A549 (cell line): ENCODE data around the gene ANTXR1. TPM values are rescaled to one million over a fixed set of nuclear protein-coding genes. Genes with fewer than 3 reads are reported as not detected.
A peak's percentile ranks its signal among the peaks of the same experiment; 100 is the strongest.

Experiments used
- ATAC-seq, 2 experiments: fragments of 200-7000 bp in 1 of 2; fragments of >200 bp in 1 of 2; cut with Nextera tagmentation in 1 of 2; cut with Tn5 transposase in 1 of 2; 3 replicates each; pipeline versions ENCODE4 v1.8.0 to v1.9.1; 2018 to 2020; ENCODE audit warnings: mild to moderate bottlenecking in 1 of 2, moderate library complexity in 1 of 2
- CTCF ChIA-PET: fragments of 300-600 bp; sonication (Branson Sonifier 250); formaldehyde crosslinking; extraction: SDS; loops from one replicate; lab custom pipeline; 2021; ENCODE audit warnings: antibody characterized with exemption, inconsistent platforms; lab: Yijun Ruan, JAX
- POLR2A ChIA-PET: fragments of 350-600 bp; formaldehyde crosslinking; extraction: SDS; loops from one replicate; lab custom pipeline; 2021; ENCODE audit warnings: antibody characterized with exemption, inconsistent platforms; lab: Yijun Ruan, JAX
- DNase-seq, 2 experiments: peaks; one replicate each; pipeline versions ENCODE4 v3.0.0 to v3.0.0-alpha.2; 2011 to 2016; ENCODE audit warnings: low read depth in 1 of 2, low spot score in 1 of 2
- FAIRE-seq: peaks from 2 replicates; lab custom pipeline; 2011; peaks lifted over from hg19 to GRCh38; lab: Jason Lieb, UNC
- H3K27ac ChIP-seq, 2 experiments: fragments of >200 bp; sonication (Bioruptor Twin); formaldehyde crosslinking; 3 replicates each; pipeline ENCODE4 v1.5.1; 2016 to 2017
- H3K4me1 ChIP-seq: fragments of >200 bp; sonication (Bioruptor Twin); formaldehyde crosslinking; 3 replicates; pipeline ENCODE4 v1.6.1; 2016
- H3K4me2 ChIP-seq: fragments of >200 bp; sonication (Bioruptor Twin); formaldehyde crosslinking; 3 replicates; pipeline ENCODE4 v1.6.1; 2016
- H3K4me3 ChIP-seq: fragments of >200 bp; sonication (Bioruptor Twin); formaldehyde crosslinking; 3 replicates; pipeline ENCODE4 v1.5.1; 2016
- H3K9me3 ChIP-seq: fragments of >200 bp; sonication (Bioruptor Twin); formaldehyde crosslinking; 3 replicates; pipeline ENCODE4 v1.6.1; 2016
- BHLHE40 ChIP-seq: IDR thresholded peaks from 2 replicates; pipeline ENCODE4 v1.6.1; 2012; ENCODE audit warnings: low read depth, low read length, inconsistent platforms
- CBX8 ChIP-seq: fragments of 200-600 bp; sonication (generic); IDR thresholded peaks from 2 replicates; pipeline ENCODE4 v1.6.1; 2016
- CHD4 ChIP-seq: fragments of 200-600 bp; sonication (generic); IDR thresholded peaks from 2 replicates; pipeline ENCODE4 v1.6.1; 2016; ENCODE audit warnings: antibody characterized with exemption, mild to moderate bottlenecking, borderline replicate concordance
- FOSB ChIP-seq: fragments of 250-450 bp; sonication (Bioruptor Pico); IDR thresholded peaks from 2 replicates; pipeline ENCODE4 v1.5.0; 2020; ENCODE audit warnings: mild to moderate bottlenecking, moderate library complexity
- HDAC2 ChIP-seq: fragments of 200-600 bp; sonication (generic); IDR thresholded peaks from 2 replicates; pipeline ENCODE4 v1.6.1; 2016
- HOXB5 ChIP-seq: fragments of 250-450 bp; sonication (Bioruptor Pico); IDR thresholded peaks from 2 replicates; pipeline ENCODE4 v1.5.0; 2020; ENCODE audit warnings: mild to moderate bottlenecking, moderate library complexity
- JUN ChIP-seq, 2 experiments: fragments of >200 bp; sonication (Bioruptor Twin); formaldehyde crosslinking; IDR thresholded peaks; 2 replicates in 1 of 2; 3 replicates in 1 of 2; pipeline ENCODE4 v1.6.1; 2016 to 2017
- KDM1A ChIP-seq: fragments of 200-600 bp; sonication (generic); IDR thresholded peaks from 2 replicates; pipeline ENCODE4 v1.6.1; 2016; ENCODE audit warnings: low read depth, mild to moderate bottlenecking
- KDM5A ChIP-seq: fragments of 200-600 bp; sonication (generic); IDR thresholded peaks from 2 replicates; pipeline ENCODE4 v1.6.1; 2016; ENCODE audit warnings: antibody characterized with exemption, mild to moderate bottlenecking
- MAFK ChIP-seq: fragments of 450-650 bp; IDR thresholded peaks from 2 replicates; pipeline ENCODE4 v1.6.1; 2014; ENCODE audit not compliant: partially characterized antibody
- MAZ ChIP-seq: fragments of 150-350 bp; IDR thresholded peaks from 2 replicates; pipeline ENCODE4 v1.6.1; 2014; ENCODE audit warnings: antibody characterized with exemption, low read depth, low read length, borderline replicate concordance
- NFE2L2 ChIP-seq: fragments of 150-350 bp; conservative IDR thresholded peaks from 2 replicates; pipeline ENCODE4 v1.6.1; 2014; ENCODE audit warnings: low read length
- NR3C1 ChIP-seq: fragments of >200 bp; sonication (Bioruptor Twin); formaldehyde crosslinking; IDR thresholded peaks from 3 replicates; pipeline ENCODE4 v1.6.1; 2017
- RARB ChIP-seq: fragments of 250-450 bp; sonication (Bioruptor Pico); IDR thresholded peaks from 2 replicates; pipeline ENCODE4 v1.8.0; 2021; ENCODE audit warnings: mild to moderate bottlenecking, moderate library complexity
- RCOR1 ChIP-seq: fragments of 150-350 bp; IDR thresholded peaks from 2 replicates; pipeline ENCODE4 v1.6.1; 2014; ENCODE audit warnings: antibody characterized with exemption, low read length, low read depth
- SREBF2 ChIP-seq: fragments of 450-650 bp; IDR thresholded peaks from 2 replicates; pipeline ENCODE4 v1.6.1; 2014; ENCODE audit warnings: mild to moderate bottlenecking, moderate library complexity
- TFCP2L1 ChIP-seq: fragments of 250-450 bp; sonication (Bioruptor Pico); IDR thresholded peaks from 2 replicates; pipeline ENCODE4 v1.5.0; 2021; ENCODE audit warnings: mild to moderate bottlenecking
- ZC3H11A ChIP-seq: fragments of 450-650 bp; IDR thresholded peaks from 2 replicates; pipeline ENCODE4 v1.6.1; 2014; ENCODE audit warnings: antibody characterized with exemption, mild to moderate bottlenecking
- ZFP36 ChIP-seq: fragments of 450-650 bp; IDR thresholded peaks from 2 replicates; pipeline ENCODE4 v1.6.1; 2014; ENCODE audit warnings: borderline replicate concordance; ENCODE audit not compliant: partially characterized antibody
- WGBS: methylation state at CpG from one replicate; pipeline ENCODE4 v1.1.6; 2017; ENCODE audit errors: missing lambda C conversion rate; 5-methylcytosine and 5-hydroxymethylcytosine counted together
- polyA plus RNA-seq, 4 experiments: library from polyadenylated mRNA; depleted of rRNA in 3 of 4; stranded (reverse); fragments of >200 nt; fragmentation: RNase III in 1 of 4; extraction: RNeasy Plus Mini Kit Qiagen cat#74134 plus additional on column Dnase treatment in 1 of 4; gene quantifications; 2 replicates in 3 of 4; 3 replicates in 1 of 4; pipeline ENCODE4 v1.2.3, GENCODE V29; 2011 to 2017
- TF ChIP-seq, protein P1 (sequence below): fragments of >200 bp; sonication (Bioruptor Twin); formaldehyde crosslinking; IDR thresholded peaks from 3 replicates; pipeline ENCODE4 v1.5.1; 2016
- TF ChIP-seq, protein P2 (sequence below): IDR thresholded peaks from 2 replicates; pipeline ENCODE4 v1.6.1; 2012; ENCODE audit warnings: low read depth, borderline replicate concordance
- TF ChIP-seq, protein P3 (sequence below): fragments of 450-650 bp; IDR thresholded peaks from 2 replicates; pipeline ENCODE4 v1.6.1; 2014; ENCODE audit warnings: antibody characterized with exemption
- TF ChIP-seq, protein P4 (sequence below): fragments of 200-600 bp; sonication (generic); IDR thresholded peaks from 2 replicates; pipeline ENCODE4 v1.6.1; 2016; ENCODE audit warnings: antibody characterized with exemption, mild to moderate bottlenecking, moderate library complexity
- TF ChIP-seq, protein P5 (sequence below): IDR thresholded peaks from 2 replicates; pipeline ENCODE4 v1.6.1; 2012

ANTXR1 gene
- polyA plus RNA-seq, 2 of the 4 experiments (the other 2 are of a cell fraction) = 161 to 194 TPM

DNA sequence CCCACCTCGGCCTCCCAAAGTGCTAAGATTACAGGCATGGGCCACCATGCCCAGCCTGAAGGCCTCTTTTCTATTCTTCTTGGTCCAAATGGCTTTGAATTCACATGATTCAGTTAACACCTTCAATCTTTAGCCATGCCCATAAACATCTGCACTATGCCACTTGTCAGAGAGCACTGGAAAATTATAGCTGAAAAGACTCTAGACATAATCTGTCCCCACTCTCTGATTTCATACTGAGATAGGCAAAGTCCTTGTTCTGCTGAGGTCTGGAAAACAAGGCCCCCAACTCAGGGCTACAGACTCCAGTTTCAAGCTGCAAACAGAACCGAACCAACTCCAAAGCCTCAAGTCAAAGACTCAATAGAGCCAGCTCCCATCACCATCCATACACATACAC, 170.7 kb downstream of the ANTXR1 start:
- FAIRE-seq (no peak), ATAC-seq (no peak), DNase-seq (no peak)
- WGBS = 90% methylated on average over 2 of the region's 2 CpGs
- CTCF ChIA-PET = interaction anchor here (0.5 to 1.3 kb wide), 3 partner anchors 10 to 130 kb away, joined by 3 to 4 read pairs (median 3); no protein-coding TSS in a partner anchor
- POLR2A ChIA-PET = interaction anchor here (0.7 kb wide), 1 partner anchor 54 kb away, joined by 7 read pairs; no protein-coding TSS in a partner anchor
- no peak overlapping the region for H3K4me3 ChIP-seq
- no peaks in the 10 kb centered on the region for H3K9me3 ChIP-seq
- TF ChIP-seq ZC3H11A (no peak), RARB (CRISPR knock-in tag) (no peak), BHLHE40 (no peak), MAFK (no peak), NFE2L2 (no peak), ZFP36 (no peak)
- TF ChIP-seq, protein P1, sequence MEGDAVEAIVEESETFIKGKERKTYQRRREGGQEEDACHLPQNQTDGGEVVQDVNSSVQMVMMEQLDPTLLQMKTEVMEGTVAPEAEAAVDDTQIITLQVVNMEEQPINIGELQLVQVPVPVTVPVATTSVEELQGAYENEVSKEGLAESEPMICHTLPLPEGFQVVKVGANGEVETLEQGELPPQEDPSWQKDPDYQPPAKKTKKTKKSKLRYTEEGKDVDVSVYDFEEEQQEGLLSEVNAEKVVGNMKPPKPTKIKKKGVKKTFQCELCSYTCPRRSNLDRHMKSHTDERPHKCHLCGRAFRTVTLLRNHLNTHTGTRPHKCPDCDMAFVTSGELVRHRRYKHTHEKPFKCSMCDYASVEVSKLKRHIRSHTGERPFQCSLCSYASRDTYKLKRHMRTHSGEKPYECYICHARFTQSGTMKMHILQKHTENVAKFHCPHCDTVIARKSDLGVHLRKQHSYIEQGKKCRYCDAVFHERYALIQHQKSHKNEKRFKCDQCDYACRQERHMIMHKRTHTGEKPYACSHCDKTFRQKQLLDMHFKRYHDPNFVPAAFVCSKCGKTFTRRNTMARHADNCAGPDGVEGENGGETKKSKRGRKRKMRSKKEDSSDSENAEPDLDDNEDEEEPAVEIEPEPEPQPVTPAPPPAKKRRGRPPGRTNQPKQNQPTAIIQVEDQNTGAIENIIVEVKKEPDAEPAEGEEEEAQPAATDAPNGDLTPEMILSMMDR = no peak
- H3K4me1 ChIP-seq = no peaks in the 10 kb centered on the region; the same call in 2 of the 3 replicates
- H3K4me2 ChIP-seq = no peak overlapping the region
- no peak overlapping the region for H3K27ac ChIP-seq

DNA sequence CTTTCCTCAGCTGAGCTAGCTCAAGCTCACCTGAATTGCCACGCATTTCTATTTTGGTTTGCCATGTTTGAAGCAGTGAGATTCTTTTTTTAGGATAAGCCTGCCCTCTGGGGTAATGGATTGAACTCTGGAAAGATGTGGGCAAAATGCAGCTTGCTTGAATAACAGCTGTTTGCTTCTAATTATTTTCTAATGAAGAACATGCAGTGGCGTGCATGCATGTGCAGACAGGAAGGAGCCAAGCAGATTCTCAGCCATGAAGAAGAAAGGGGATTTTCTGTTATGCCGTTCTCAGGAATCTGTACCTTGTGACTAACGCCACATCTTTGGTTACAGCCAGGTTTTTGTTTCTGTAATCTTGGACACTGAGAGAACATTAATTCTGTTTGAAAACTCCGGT, 171.2 kb downstream of the ANTXR1 start:
- 92% methylated on average over 5 of the region's 5 CpGs for whole genome bisulfite sequencing
- FAIRE-seq (no peak), DNase-seq (no peak), ATAC-seq (no peak)
- Histone ChIP-seq H3K4me3 (no peak overlapping the region), H3K27ac (no peak overlapping the region), H3K4me2 (no peak overlapping the region), H3K9me3 (no peaks in the 10 kb centered on the region), H3K4me1 (no peaks in the 10 kb centered on the region)
- TF ChIP-seq ZC3H11A = no peak
- no peak for TF ChIP-seq KDM5A
- no peak for TF ChIP-seq KDM1A
- ChIA-PET CTCF (interaction anchor here (0.5 to 1.3 kb wide), 4 partner anchors 11 to 130 kb away, joined by 3 to 4 read pairs (median 3); no protein-coding TSS in a partner anchor), POLR2A (no interaction called here)

DNA sequence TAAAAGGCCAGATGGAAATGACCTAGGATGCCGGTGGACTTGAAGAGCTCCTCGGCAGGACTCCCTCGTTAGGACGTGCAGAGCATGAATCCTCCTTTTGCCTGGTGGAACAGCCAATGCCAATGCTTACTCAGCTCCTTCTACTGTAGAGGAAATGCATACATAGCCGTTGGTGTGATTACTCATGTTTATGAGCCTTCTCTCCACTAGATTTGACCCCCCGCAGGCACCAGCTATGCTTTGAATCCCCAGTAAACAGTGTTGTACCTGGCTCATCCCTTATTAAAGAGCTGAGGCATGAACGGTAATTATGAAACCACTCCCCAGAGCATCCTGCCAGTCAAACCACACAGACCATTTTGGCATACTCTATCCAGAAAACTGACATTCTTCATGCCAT, 172.8 kb downstream of the ANTXR1 start:
- Histone ChIP-seq H3K4me2 (no peak overlapping the region), H3K9me3 (no peaks in the 10 kb centered on the region), H3K4me3 (no peak overlapping the region), H3K27ac (0 out of 6 replicates have a peak overlapping the region, but pooled peaks of 1 of the 2 experiments have one; percentile 5), H3K4me1 (no peaks in the 10 kb centered on the region)
- DNase-seq = no peak
- TF ChIP-seq, protein P2, sequence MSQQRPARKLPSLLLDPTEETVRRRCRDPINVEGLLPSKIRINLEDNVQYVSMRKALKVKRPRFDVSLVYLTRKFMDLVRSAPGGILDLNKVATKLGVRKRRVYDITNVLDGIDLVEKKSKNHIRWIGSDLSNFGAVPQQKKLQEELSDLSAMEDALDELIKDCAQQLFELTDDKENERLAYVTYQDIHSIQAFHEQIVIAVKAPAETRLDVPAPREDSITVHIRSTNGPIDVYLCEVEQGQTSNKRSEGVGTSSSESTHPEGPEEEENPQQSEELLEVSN = no peak
- TF ChIP-seq FOSB (CRISPR knock-in tag) (no peak), MAZ (no peak), HDAC2 (no peak), MAFK (no peak), JUN (IDR thresholded peaks at IDR 0.05) (no peak), NR3C1 (no peak), CHD4 (no peak), RCOR1 (no peak), KDM5A (no peak), HOXB5 (CRISPR knock-in tag) (no peak)
- ChIA-PET POLR2A (no interaction called here), CTCF (no interaction called here)
- FAIRE-seq = no peak
- 78% methylated on average over 7 of the region's 7 CpGs for WGBS
- no peak for ATAC-seq

DNA sequence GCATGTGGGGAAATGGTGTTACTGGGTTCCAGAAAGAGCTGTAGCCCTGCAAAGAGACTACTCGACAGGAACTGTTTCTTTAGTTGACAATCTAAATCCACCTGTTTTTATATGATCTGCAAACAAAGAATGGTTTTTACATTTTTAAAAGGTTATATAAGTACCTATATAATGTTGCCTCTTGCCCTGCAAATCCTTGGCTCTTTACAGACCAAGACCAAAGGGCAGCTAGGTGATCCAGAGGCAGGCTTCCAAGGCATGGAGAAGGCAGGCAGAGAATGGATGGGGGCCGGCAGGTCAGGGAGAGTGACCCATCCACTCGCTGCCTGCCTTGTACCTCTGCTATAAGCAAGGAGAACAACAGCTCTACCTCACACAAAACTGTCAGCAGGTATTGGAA, 173.6 kb downstream of the ANTXR1 start:
- Histone ChIP-seq H3K4me2 (no peak overlapping the region), H3K9me3 (no peaks in the 10 kb centered on the region), H3K4me3 (no peak overlapping the region), H3K4me1 (no peaks in the 10 kb centered on the region), H3K27ac (no peak overlapping the region)
- ATAC-seq (no peak), DNase-seq (no peak), FAIRE-seq (no peak)
- POLR2A ChIA-PET = no interaction called here
- TF ChIP-seq SREBF2 (no peak), ZC3H11A (no peak), MAFK (no peak), CBX8 (no peak), KDM1A (no peak), TFCP2L1 (CRISPR knock-in tag) (no peak), BHLHE40 (no peak)
- TF ChIP-seq, protein P3, sequence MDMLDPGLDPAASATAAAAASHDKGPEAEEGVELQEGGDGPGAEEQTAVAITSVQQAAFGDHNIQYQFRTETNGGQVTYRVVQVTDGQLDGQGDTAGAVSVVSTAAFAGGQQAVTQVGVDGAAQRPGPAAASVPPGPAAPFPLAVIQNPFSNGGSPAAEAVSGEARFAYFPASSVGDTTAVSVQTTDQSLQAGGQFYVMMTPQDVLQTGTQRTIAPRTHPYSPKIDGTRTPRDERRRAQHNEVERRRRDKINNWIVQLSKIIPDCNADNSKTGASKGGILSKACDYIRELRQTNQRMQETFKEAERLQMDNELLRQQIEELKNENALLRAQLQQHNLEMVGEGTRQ = no peak
- TF ChIP-seq, protein P4, sequence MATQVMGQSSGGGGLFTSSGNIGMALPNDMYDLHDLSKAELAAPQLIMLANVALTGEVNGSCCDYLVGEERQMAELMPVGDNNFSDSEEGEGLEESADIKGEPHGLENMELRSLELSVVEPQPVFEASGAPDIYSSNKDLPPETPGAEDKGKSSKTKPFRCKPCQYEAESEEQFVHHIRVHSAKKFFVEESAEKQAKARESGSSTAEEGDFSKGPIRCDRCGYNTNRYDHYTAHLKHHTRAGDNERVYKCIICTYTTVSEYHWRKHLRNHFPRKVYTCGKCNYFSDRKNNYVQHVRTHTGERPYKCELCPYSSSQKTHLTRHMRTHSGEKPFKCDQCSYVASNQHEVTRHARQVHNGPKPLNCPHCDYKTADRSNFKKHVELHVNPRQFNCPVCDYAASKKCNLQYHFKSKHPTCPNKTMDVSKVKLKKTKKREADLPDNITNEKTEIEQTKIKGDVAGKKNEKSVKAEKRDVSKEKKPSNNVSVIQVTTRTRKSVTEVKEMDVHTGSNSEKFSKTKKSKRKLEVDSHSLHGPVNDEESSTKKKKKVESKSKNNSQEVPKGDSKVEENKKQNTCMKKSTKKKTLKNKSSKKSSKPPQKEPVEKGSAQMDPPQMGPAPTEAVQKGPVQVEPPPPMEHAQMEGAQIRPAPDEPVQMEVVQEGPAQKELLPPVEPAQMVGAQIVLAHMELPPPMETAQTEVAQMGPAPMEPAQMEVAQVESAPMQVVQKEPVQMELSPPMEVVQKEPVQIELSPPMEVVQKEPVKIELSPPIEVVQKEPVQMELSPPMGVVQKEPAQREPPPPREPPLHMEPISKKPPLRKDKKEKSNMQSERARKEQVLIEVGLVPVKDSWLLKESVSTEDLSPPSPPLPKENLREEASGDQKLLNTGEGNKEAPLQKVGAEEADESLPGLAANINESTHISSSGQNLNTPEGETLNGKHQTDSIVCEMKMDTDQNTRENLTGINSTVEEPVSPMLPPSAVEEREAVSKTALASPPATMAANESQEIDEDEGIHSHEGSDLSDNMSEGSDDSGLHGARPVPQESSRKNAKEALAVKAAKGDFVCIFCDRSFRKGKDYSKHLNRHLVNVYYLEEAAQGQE = no peak
- TF ChIP-seq, protein P5, sequence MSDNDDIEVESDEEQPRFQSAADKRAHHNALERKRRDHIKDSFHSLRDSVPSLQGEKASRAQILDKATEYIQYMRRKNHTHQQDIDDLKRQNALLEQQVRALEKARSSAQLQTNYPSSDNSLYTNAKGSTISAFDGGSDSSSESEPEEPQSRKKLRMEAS = no peak
- WGBS = 98% methylated on average over 3 of the region's 3 CpGs
- CTCF ChIA-PET = interaction anchor here (0.6 to 3.5 kb wide), 3 partner anchors 10 to 121 kb away, joined by 3 to 13 read pairs (median 6); no protein-coding TSS in a partner anchor
